ENCODE measurements around the gene PCDHGA8. TPM values are rescaled to one million over a fixed set of nuclear protein-coding genes. Genes with fewer than 3 reads are reported as not detected.

PCDHGA8 gene
- polyA plus RNA-seq, 1 of the 3 experiments (the other 2 are of a cell fraction) = 0.12 TPM

GRCh38 chr5:141369994-141370848, 22.2 kb upstream of the PCDHGA8 start, which contains the start of gene PCDHGB3:
Gene PCDHGB3 (plus strand): TSS chr5:141370242. CDS start chr5:141370395, 153 bp downstream.
- H3K4me2 ChIP-seq = no peak within 1 kb of the TSS
- no peak within 1 kb of the TSS for H2AFZ ChIP-seq (ENCODE audit: low read depth)
- POLR2A ChIA-PET = no interaction called here
- H3K79me2 ChIP-seq (ENCODE audit: insufficient read depth) = no peaks in the 10 kb centered on the region
- CTCF ChIA-PET = interaction anchor here (0.8 to 2.8 kb wide), 7 partner anchors 13 to 197 kb away, joined by 3 to 11 read pairs (median 4); partner anchors contain the start of gene TAF7
- H3K9ac ChIP-seq = no peak within 1 kb of the TSS
- no peak for TF ChIP-seq FOXM1 (IDR thresholded peaks at IDR 0.05; ENCODE audit: low read depth)
- TF ChIP-seq TCF12 (IDR thresholded peaks at IDR 0.05) = no peak
- TF ChIP-seq POLR2AphosphoS5 (IDR thresholded peaks at IDR 0.05; ENCODE audit: low read depth, low read length) = no peak
- no peak for TF ChIP-seq REST (IDR thresholded peaks at IDR 0.05; ENCODE audit: low read depth, low read length)
- no peak for TF ChIP-seq ZBTB33 (IDR thresholded peaks at IDR 0.05; ENCODE audit: borderline replicate concordance, low read depth)
- TF ChIP-seq RFX5 (IDR thresholded peaks at IDR 0.05; ENCODE audit: low read length) = no peak
- TF ChIP-seq NRF1 (IDR thresholded peaks at IDR 0.05; ENCODE audit: low read depth, low read length) = no peak
- no peak for TF ChIP-seq RCOR1 (IDR thresholded peaks at IDR 0.05; ENCODE audit: low read length)
- TF ChIP-seq GATA2 (CRISPR knock-in tag; IDR thresholded peaks at IDR 0.05) = no peak
- TF ChIP-seq FOSL2 (IDR thresholded peaks at IDR 0.05; ENCODE audit: borderline replicate concordance, low read depth) = no peak
- no peak for TF ChIP-seq RXRA (IDR thresholded peaks at IDR 0.05; ENCODE audit: borderline replicate concordance, low read depth)
- no peak for TF ChIP-seq IRF3 (IDR thresholded peaks at IDR 0.05; ENCODE audit: low read depth, low read length)
- TF ChIP-seq YY1 (IDR thresholded peaks at IDR 0.05; ENCODE audit: low read depth) = no peak
- TF ChIP-seq NFIC (IDR thresholded peaks at IDR 0.05; ENCODE audit: borderline replicate concordance) = no peak
- no peaks in the 10 kb centered on the region for H3K9me2 ChIP-seq
- WGBS (ENCODE audit: low lambda C conversion rate) = 56% methylated on average over 32 of the region's 32 CpGs
- no peaks in the 10 kb centered on the region for H3K27me3 ChIP-seq (ENCODE audit: insufficient read depth)
- no peak for DNase-seq
- no peak within 1 kb of the TSS; a peak in 1 of 4 replicates for H3K4me3 ChIP-seq (ENCODE audit: low read depth in 2 of 2, low read length in 1 of 2)
- H3F3A ChIP-seq (replicated peaks; ENCODE audit: insufficient read depth) = no peaks in the 10 kb centered on the region
- peaks cover 0 to 16% of the 10 kb centered on the region in 2 experiments for H3K36me3 ChIP-seq (replicated peaks in 1 of 2; ENCODE audit: control insufficient read depth in 1 of 2, insufficient read depth in 2 of 2, low read length in 1 of 2)
- peaks cover 7% of the 10 kb centered on the region for H3K9me3 ChIP-seq
- no peak within 1 kb of the TSS for H3K27ac ChIP-seq (ENCODE audit: low read depth in 2 of 2, low read length in 1 of 2)
- no peaks in the 10 kb centered on the region for H3K4me1 ChIP-seq (ENCODE audit: control insufficient read depth in 1 of 2, insufficient read depth in 2 of 2, low read depth in 1 of 2, low read length in 1 of 2)
- no peaks in the 10 kb centered on the region for H4K20me1 ChIP-seq (ENCODE audit: insufficient read depth)
